WTC11 (cell line): ENCODE data around the gene SPECC1L. TPM values are rescaled to one million over a fixed set of nuclear protein-coding genes. Genes with fewer than 3 reads are reported as not detected.

Experiments used
- ATAC-seq: fragments of 200-7000 bp; cut with Tn5 transposase; 2 replicates; pipeline ENCODE4 v1.10.0; 2021; ENCODE audit warnings: mild to moderate bottlenecking, moderate library complexity
- CTCF ChIA-PET: fragments of 300-600 bp; sonication (Branson Sonifier 250); formaldehyde crosslinking; loops from one replicate; lab custom pipeline; 2021; ENCODE audit warnings: antibody characterized with exemption; lab: Charles Lee
- POLR2A ChIA-PET: fragments of 350-600 bp; sonication (Branson Sonifier 250); formaldehyde crosslinking; loops from one replicate; lab custom pipeline; 2021; ENCODE audit warnings: antibody characterized with exemption; lab: Charles Lee
- DNase-seq: peaks from one replicate; pipeline ENCODE4 v3.0.0; 2021; ENCODE audit warnings: low spot score
- H3K27ac Mint-ChIP-seq: 2 replicates; pipeline ENCODE4 v1.8.0; 2021; ENCODE audit warnings: mixed read lengths
- H3K27me3 Mint-ChIP-seq: 2 replicates; pipeline ENCODE4 v1.8.0; 2021; ENCODE audit warnings: low read depth, mild to moderate bottlenecking, moderate library complexity, mixed read lengths
- H3K36me3 Mint-ChIP-seq: 2 replicates; pipeline ENCODE4 v1.8.0; 2021; ENCODE audit warnings: mixed read lengths
- H3K4me1 Mint-ChIP-seq: 2 replicates; pipeline ENCODE4 v1.8.0; 2022; ENCODE audit warnings: mixed read lengths
- H3K4me3 Mint-ChIP-seq: 2 replicates; pipeline ENCODE4 v1.8.0; 2021; ENCODE audit warnings: mild to moderate bottlenecking, moderate library complexity, mixed read lengths
- H3K9me3 Mint-ChIP-seq: 2 replicates; pipeline ENCODE4 v1.8.0; 2021; ENCODE audit warnings: mixed read lengths
- ARID4B ChIP-seq: sonication (generic); formaldehyde crosslinking; IDR thresholded peaks from 2 replicates; pipeline ENCODE4 v1.8.0; 2023; ENCODE audit warnings: missing genetic modification reagents, mild to moderate bottlenecking, borderline replicate concordance
- ATF1 ChIP-seq: sonication (generic); formaldehyde crosslinking; IDR thresholded peaks from 2 replicates; pipeline ENCODE4 v1.8.1; 2023; ENCODE audit warnings: mild to moderate bottlenecking, moderate library complexity, missing genetic modification reagents
- CREM ChIP-seq: sonication (generic); formaldehyde crosslinking; IDR thresholded peaks from 2 replicates; pipeline ENCODE4 v1.8.1; 2022; ENCODE audit warnings: mild to moderate bottlenecking, missing genetic modification reagents, moderate library complexity
- ETV6 ChIP-seq: sonication (generic); formaldehyde crosslinking; IDR thresholded peaks from 2 replicates; pipeline ENCODE4 v1.8.1; 2022; ENCODE audit warnings: mild to moderate bottlenecking, missing genetic modification reagents
- FOXJ3 ChIP-seq: sonication (generic); formaldehyde crosslinking; IDR thresholded peaks from 2 replicates; pipeline ENCODE4 v1.9.0; 2021; ENCODE audit warnings: missing genetic modification reagents, mild to moderate bottlenecking, borderline replicate concordance
- FOXP1 ChIP-seq: sonication (generic); formaldehyde crosslinking; IDR thresholded peaks from 2 replicates; pipeline ENCODE4 v1.8.0; 2022; ENCODE audit warnings: missing genetic modification reagents, mild to moderate bottlenecking, moderate library complexity, borderline replicate concordance
- JUN ChIP-seq: sonication (generic); formaldehyde crosslinking; IDR thresholded peaks from 2 replicates; pipeline ENCODE4 v1.8.0; 2023; ENCODE audit warnings: mild to moderate bottlenecking, missing genetic modification reagents
- NFATC4 ChIP-seq: fragments of 250-450 bp; sonication (Bioruptor Pico); IDR thresholded peaks from 2 replicates; pipeline ENCODE4 v1.9.0; 2021; ENCODE audit warnings: mild to moderate bottlenecking
- NR2C2 ChIP-seq: sonication (generic); formaldehyde crosslinking; IDR thresholded peaks from 2 replicates; pipeline ENCODE4 v1.8.0; 2022; ENCODE audit warnings: mild to moderate bottlenecking, missing genetic modification reagents
- NR3C1 ChIP-seq: sonication (generic); formaldehyde crosslinking; conservative IDR thresholded peaks from 2 replicates; pipeline ENCODE4 v1.8.1; 2023; ENCODE audit warnings: low read depth, mild to moderate bottlenecking, missing genetic modification reagents
- RELA ChIP-seq: sonication (generic); formaldehyde crosslinking; IDR thresholded peaks from 2 replicates; pipeline ENCODE4 v1.8.1; 2022; ENCODE audit warnings: missing genetic modification reagents, mild to moderate bottlenecking, borderline replicate concordance
- RORB ChIP-seq: fragments of 250-450 bp; sonication (Bioruptor Pico); IDR thresholded peaks from 2 replicates; pipeline ENCODE4 v1.9.0; 2021; ENCODE audit warnings: mild to moderate bottlenecking
- SP1 ChIP-seq: sonication (generic); formaldehyde crosslinking; conservative IDR thresholded peaks from 2 replicates; pipeline ENCODE4 v1.8.1; 2022; ENCODE audit warnings: missing genetic modification reagents
- TCF7 ChIP-seq: sonication (generic); formaldehyde crosslinking; IDR thresholded peaks from 2 replicates; pipeline ENCODE4 v1.8.0; 2022; ENCODE audit warnings: mild to moderate bottlenecking, low read depth, missing genetic modification reagents, moderate library complexity
- ZMAT4 ChIP-seq: fragments of 250-450 bp; sonication (Bioruptor Pico); IDR thresholded peaks from 2 replicates; pipeline ENCODE4 v1.9.0; 2021; ENCODE audit warnings: mild to moderate bottlenecking
- ZNF121 ChIP-seq: sonication (generic); formaldehyde crosslinking; IDR thresholded peaks from 2 replicates; pipeline ENCODE4 v1.8.0; 2023; ENCODE audit warnings: missing genetic modification reagents
- ZNF219 ChIP-seq: sonication (generic); formaldehyde crosslinking; IDR thresholded peaks from 2 replicates; pipeline ENCODE4 v1.8.0; 2023; ENCODE audit warnings: missing genetic modification reagents, mild to moderate bottlenecking, borderline replicate concordance
- ZNF416 ChIP-seq: fragments of 250-450 bp; sonication (Bioruptor Pico); IDR thresholded peaks from 2 replicates; pipeline ENCODE4 v1.9.0; 2021; ENCODE audit warnings: mild to moderate bottlenecking, inconsistent platforms
- ZNF423 ChIP-seq: fragments of 250-450 bp; sonication (Bioruptor Pico); IDR thresholded peaks from 2 replicates; pipeline ENCODE4 v2.1.2; 2022; ENCODE audit warnings: mild to moderate bottlenecking, moderate library complexity
- ZNF671 ChIP-seq: fragments of 250-450 bp; sonication (Bioruptor Pico); IDR thresholded peaks from 2 replicates; pipeline ENCODE4 v1.8.0; 2021; ENCODE audit warnings: mild to moderate bottlenecking
- total RNA-seq: library from RNA; stranded (reverse); gene quantifications from 3 replicates; pipeline ENCODE4 v1.2.3, GENCODE V29; 2021
- TF ChIP-seq, protein P1 (sequence below): fragments of 250-450 bp; sonication (Bioruptor Pico); IDR thresholded peaks from 2 replicates; pipeline ENCODE4 v1.8.0; 2021; ENCODE audit warnings: mild to moderate bottlenecking
- TF ChIP-seq, protein P2 (sequence below): sonication (generic); formaldehyde crosslinking; IDR thresholded peaks from 2 replicates; pipeline ENCODE4 v1.8.1; 2023; ENCODE audit warnings: mild to moderate bottlenecking, missing genetic modification reagents, moderate library complexity

SPECC1L gene
- total RNA-seq, 1 experiment from 2014 or later, result 44.6 TPM

DNA sequence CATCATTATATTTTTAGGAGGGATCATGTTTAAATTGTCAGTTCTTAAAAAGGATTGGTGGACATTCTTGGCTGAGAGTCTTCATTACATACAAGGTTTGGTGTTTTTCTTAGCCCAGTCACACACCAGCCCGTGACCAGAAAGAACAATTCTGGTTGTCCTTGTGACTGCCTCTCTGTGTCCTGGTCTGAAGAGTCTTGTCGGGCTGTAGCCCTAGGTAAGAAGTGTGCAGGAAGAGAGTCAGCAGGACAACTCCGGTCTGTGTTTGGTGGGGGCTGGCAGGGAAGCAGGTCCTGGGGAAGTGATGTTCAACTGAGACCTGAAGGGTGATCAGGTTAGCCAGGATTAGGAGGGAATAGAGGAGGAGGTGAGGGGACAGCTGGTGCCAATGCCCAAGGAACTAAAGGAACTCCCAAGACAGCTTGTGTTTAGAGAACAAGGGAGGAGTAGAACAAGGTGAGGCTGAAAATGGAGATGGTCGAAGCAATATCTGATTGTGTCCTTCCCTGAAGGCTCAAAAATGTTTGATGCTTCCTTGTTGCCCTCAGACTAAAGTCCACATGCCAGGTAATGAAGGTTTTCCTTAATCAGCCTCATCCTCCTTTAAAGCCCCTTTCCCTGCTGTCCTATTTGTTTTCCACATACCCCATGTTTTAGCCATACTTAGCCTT lies 91.5 kb downstream of the SPECC1L start:
- Mint-ChIP-seq H3K4me3 (no peak overlapping the region), H3K36me3 (peaks cover 12% of the 10 kb centered on the region), H3K27ac (peak overlapping the region; percentile 14; the same call in 1 of the 2 replicates), H3K9me3 (no peaks in the 10 kb centered on the region), H3K4me1 (no peaks in the 10 kb centered on the region), H3K27me3 (no peaks in the 10 kb centered on the region)
- ChIA-PET POLR2A (no interaction called here), CTCF (no interaction called here)
- DNase-seq (no peak), ATAC-seq (no peak)
- TF ChIP-seq NFATC4 (CRISPR knock-in tag), result no peak
- TF ChIP-seq ETV6 (CRISPR knock-in tag), result no peak
- no peak for TF ChIP-seq ZNF423 (CRISPR knock-in tag)
- no peak for TF ChIP-seq RELA (CRISPR knock-in tag)
- TF ChIP-seq, protein P1, sequence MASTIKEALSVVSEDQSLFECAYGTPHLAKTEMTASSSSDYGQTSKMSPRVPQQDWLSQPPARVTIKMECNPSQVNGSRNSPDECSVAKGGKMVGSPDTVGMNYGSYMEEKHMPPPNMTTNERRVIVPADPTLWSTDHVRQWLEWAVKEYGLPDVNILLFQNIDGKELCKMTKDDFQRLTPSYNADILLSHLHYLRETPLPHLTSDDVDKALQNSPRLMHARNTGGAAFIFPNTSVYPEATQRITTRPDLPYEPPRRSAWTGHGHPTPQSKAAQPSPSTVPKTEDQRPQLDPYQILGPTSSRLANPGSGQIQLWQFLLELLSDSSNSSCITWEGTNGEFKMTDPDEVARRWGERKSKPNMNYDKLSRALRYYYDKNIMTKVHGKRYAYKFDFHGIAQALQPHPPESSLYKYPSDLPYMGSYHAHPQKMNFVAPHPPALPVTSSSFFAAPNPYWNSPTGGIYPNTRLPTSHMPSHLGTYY (CRISPR knock-in tag), result no peak
- TF ChIP-seq ATF1 (CRISPR knock-in tag), result no peak
- TF ChIP-seq FOXJ3, result no peak
- TF ChIP-seq RORB (CRISPR knock-in tag), result no peak
- no peak for TF ChIP-seq ZNF416 (CRISPR knock-in tag)
- no peak for TF ChIP-seq SP1 (CRISPR knock-in tag)
- no peak for TF ChIP-seq NR3C1 (CRISPR knock-in tag)
- TF ChIP-seq CREM (CRISPR knock-in tag), result no peak
- no peak for TF ChIP-seq ZNF671 (CRISPR knock-in tag)
- TF ChIP-seq, protein P2, sequence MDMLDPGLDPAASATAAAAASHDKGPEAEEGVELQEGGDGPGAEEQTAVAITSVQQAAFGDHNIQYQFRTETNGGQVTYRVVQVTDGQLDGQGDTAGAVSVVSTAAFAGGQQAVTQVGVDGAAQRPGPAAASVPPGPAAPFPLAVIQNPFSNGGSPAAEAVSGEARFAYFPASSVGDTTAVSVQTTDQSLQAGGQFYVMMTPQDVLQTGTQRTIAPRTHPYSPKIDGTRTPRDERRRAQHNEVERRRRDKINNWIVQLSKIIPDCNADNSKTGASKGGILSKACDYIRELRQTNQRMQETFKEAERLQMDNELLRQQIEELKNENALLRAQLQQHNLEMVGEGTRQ (CRISPR knock-in tag), result no peak
- TF ChIP-seq JUN (CRISPR knock-in tag), result no peak
- TF ChIP-seq FOXP1 (CRISPR knock-in tag), result no peak
- no peak for TF ChIP-seq ZNF219 (CRISPR knock-in tag)
- TF ChIP-seq ARID4B (CRISPR knock-in tag), result no peak

GRCh38 chr22:24363243-24363642 lies 92.6 kb downstream of the SPECC1L start:
- Mint-ChIP-seq H3K4me1 (no peaks in the 10 kb centered on the region), H3K27me3 (no peaks in the 10 kb centered on the region), H3K27ac (peak overlapping the region; percentile 2; the same call in 1 of the 2 replicates), H3K36me3 (peaks cover 19% of the 10 kb centered on the region), H3K4me3 (no peak overlapping the region), H3K9me3 (no peaks in the 10 kb centered on the region)
- ATAC-seq (no peak), DNase-seq (no peak)
- ChIA-PET POLR2A (no interaction called here), CTCF (no interaction called here)
- TF ChIP-seq TCF7 (CRISPR knock-in tag) (no peak), NR2C2 (CRISPR knock-in tag) (no peak), ZNF121 (CRISPR knock-in tag) (peak; percentile 52; the same call in 1 of the 2 replicates), ZMAT4 (CRISPR knock-in tag) (no peak)
